H1 (cell line): ENCODE results near the gene XDH. TPM values are rescaled to one million over a fixed set of nuclear protein-coding genes. Genes with fewer than 3 reads are reported as not detected.

Experiments
- CTCF ChIA-PET: fragments of 300-600 bp; sonication (Branson Sonifier 250); formaldehyde crosslinking; loops from one replicate; lab custom pipeline; 2021; ENCODE audit not compliant: partially characterized antibody; lab: Charles Lee
- POLR2A ChIA-PET: fragments of 300-600 bp; sonication (Branson Sonifier 250); formaldehyde crosslinking; loops from one replicate; lab custom pipeline; 2021; ENCODE audit warnings: inconsistent platforms; ENCODE audit not compliant: partially characterized antibody; lab: Charles Lee
- DNase-seq, 2 experiments: peaks; one replicate each; pipeline versions ENCODE4 v3.0.0 to v3.0.0-alpha.2; 2010 to 2022; ENCODE audit warnings: low spot score in 2 of 2, low read depth in 1 of 2, mixed read lengths in 1 of 2
- FAIRE-seq: peaks from 2 replicates; lab custom pipeline; 2011; peaks lifted over from hg19 to GRCh38; lab: Jason Lieb, UNC
- H2AFZ ChIP-seq: 2 replicates; pipeline ENCODE4 v1.8.1; 2012; ENCODE audit warnings: low read length, inconsistent platforms
- H2AK5ac ChIP-seq: 2 replicates; pipeline ENCODE4 v1.6.1; 2013; ENCODE audit warnings: low read depth, low read length
- H2BK120ac ChIP-seq: replicated peaks from 2 replicates; pipeline ENCODE3; 2013; ENCODE audit warnings: low read depth, low read length, inconsistent platforms
- H2BK12ac ChIP-seq: 2 replicates; pipeline ENCODE4 v1.6.1; 2013; ENCODE audit warnings: low read depth, low read length
- H2BK15ac ChIP-seq: 2 replicates; pipeline ENCODE4 v1.6.1; 2013; ENCODE audit warnings: low read length
- H2BK20ac ChIP-seq: 2 replicates; pipeline ENCODE4 v1.6.1; 2013; ENCODE audit warnings: low read length
- H2BK5ac ChIP-seq: 2 replicates; pipeline ENCODE4 v1.6.1; 2013; ENCODE audit warnings: low read depth, low read length
- H3K14ac ChIP-seq: 2 replicates; pipeline ENCODE4 v1.6.1; 2013; ENCODE audit warnings: inconsistent platforms; ENCODE audit not compliant: insufficient read length
- H3K18ac ChIP-seq: 2 replicates; pipeline ENCODE4 v1.6.1; 2013; ENCODE audit warnings: low read length; ENCODE audit errors: extremely low read depth
- H3K23ac ChIP-seq: 2 replicates; pipeline ENCODE4 v1.6.1; 2013; ENCODE audit warnings: inconsistent platforms; ENCODE audit not compliant: insufficient read length
- H3K23me2 ChIP-seq: 2 replicates; pipeline ENCODE4 v1.6.1; 2013; ENCODE audit warnings: low read depth, low read length
- H3K27ac ChIP-seq: 2 replicates; pipeline ENCODE4 v1.6.1; 2011; ENCODE audit warnings: low read depth, low read length, inconsistent platforms
- H3K27me3 ChIP-seq, 4 experiments: replicated peaks in 1 of 4; 1 replicate in 1 of 4; 2 replicates in 3 of 4; pipeline versions ENCODE4 v1.6.1 to v1.8.1; 2011 to 2013; ENCODE audit warnings: low read length in 3 of 4, mild to moderate bottlenecking in 3 of 4, inconsistent platforms in 2 of 4, mixed read lengths in 2 of 4, moderate library complexity in 1 of 4; ENCODE audit not compliant: control insufficient read depth in 3 of 4, insufficient read depth in 3 of 4; ENCODE audit errors: extremely low read depth in 1 of 4
- H3K36me3 ChIP-seq, 4 experiments: 2 replicates each; pipeline versions ENCODE4 v1.6.1 to v1.8.1; 2011 to 2013; ENCODE audit warnings: mild to moderate bottlenecking in 4 of 4, low read length in 3 of 4, moderate library complexity in 2 of 4, control low read depth in 1 of 4, inconsistent platforms in 1 of 4; ENCODE audit not compliant: insufficient read depth in 4 of 4, control insufficient read depth in 2 of 4
- H3K4ac ChIP-seq: replicated peaks from 2 replicates; pipeline ENCODE3; 2013; ENCODE audit warnings: low read length, low read depth, mixed read lengths, inconsistent platforms; ENCODE audit not compliant: insufficient read length
- H3K4me1 ChIP-seq, 4 experiments: replicated peaks in 1 of 4; 1 replicate in 1 of 4; 2 replicates in 3 of 4; pipeline versions ENCODE4 v1.6.1 to v1.8.1; 2011 to 2013; ENCODE audit warnings: low read length in 3 of 4, inconsistent platforms in 2 of 4, mixed read lengths in 1 of 4; ENCODE audit not compliant: insufficient read depth in 4 of 4, control insufficient read depth in 3 of 4
- H3K4me2 ChIP-seq, 2 experiments: 2 replicates each; pipeline versions ENCODE4 v1.6.1 to v1.8.1; 2011 to 2013; ENCODE audit warnings: low read depth in 2 of 2, low read length in 2 of 2, control low read depth in 1 of 2, inconsistent platforms in 1 of 2, mild to moderate bottlenecking in 1 of 2; ENCODE audit not compliant: insufficient read depth in 1 of 2
- H3K4me3 ChIP-seq, 4 experiments: fragments of 200-600, 300-600 bp in 1 of 4; sonication (generic), shearing (Covaris generic), sonication (Bioruptor Twin) in 1 of 4; 2 replicates each; pipeline versions ENCODE4 v1.5.1 to v1.8.1; 2011 to 2016; ENCODE audit warnings: low read length in 4 of 4, low read depth in 3 of 4, control low read depth in 2 of 4, inconsistent platforms in 2 of 4, mild to moderate bottlenecking in 2 of 4, mixed read lengths in 1 of 4, moderate library complexity in 1 of 4; ENCODE audit not compliant: insufficient read depth in 2 of 4; ENCODE audit errors: extremely low read depth in 1 of 4
- H3K56ac ChIP-seq: replicated peaks from 2 replicates; pipeline ENCODE3; 2013; ENCODE audit warnings: low read depth, mild to moderate bottlenecking, mixed read lengths, low read length, inconsistent platforms; ENCODE audit not compliant: insufficient read length
- H3K79me1 ChIP-seq: 2 replicates; pipeline ENCODE4 v1.6.1; 2013; ENCODE audit warnings: low read depth, low read length, control low read depth
- H3K79me2 ChIP-seq, 2 experiments: 2 replicates each; pipeline versions ENCODE4 v1.6.1 to v1.8.1; 2012 to 2013; ENCODE audit warnings: low read length in 2 of 2, mild to moderate bottlenecking in 2 of 2, inconsistent platforms in 1 of 2; ENCODE audit not compliant: insufficient read depth in 2 of 2, control insufficient read depth in 1 of 2
- H3K9ac ChIP-seq, 4 experiments: replicated peaks in 1 of 4; 1 replicate in 1 of 4; 2 replicates in 3 of 4; pipeline versions ENCODE4 v1.6.1 to v1.8.1; 2011 to 2013; ENCODE audit warnings: low read depth in 3 of 4, low read length in 3 of 4, control low read depth in 2 of 4, mild to moderate bottlenecking in 2 of 4, moderate library complexity in 2 of 4, inconsistent platforms in 1 of 4; ENCODE audit errors: extremely low read depth in 1 of 4
- H3K9me3 ChIP-seq, 2 experiments: 2 replicates each; pipeline versions ENCODE4 v1.6.1 to v1.8.1; 2012 to 2013; ENCODE audit warnings: mild to moderate bottlenecking in 2 of 2, moderate library complexity in 2 of 2, control low read depth in 1 of 2, inconsistent platforms in 1 of 2, low read depth in 1 of 2, low read length in 1 of 2, mixed read lengths in 1 of 2; ENCODE audit not compliant: insufficient read depth in 2 of 2
- H4K20me1 ChIP-seq, 2 experiments: replicated peaks in 1 of 2; 2 replicates each; pipeline versions ENCODE3 to v1.8.1; 2011 to 2013; ENCODE audit warnings: inconsistent platforms in 2 of 2, low read length in 2 of 2, mild to moderate bottlenecking in 1 of 2; ENCODE audit not compliant: insufficient read depth in 2 of 2, control insufficient read depth in 1 of 2
- H4K5ac ChIP-seq: 2 replicates; pipeline ENCODE4 v1.6.1; 2013; ENCODE audit warnings: low read length, low read depth, mixed read lengths, inconsistent platforms; ENCODE audit not compliant: insufficient read length
- H4K8ac ChIP-seq: 2 replicates; pipeline ENCODE4 v1.8.0; 2013; ENCODE audit warnings: mild to moderate bottlenecking, moderate library complexity, low read length, inconsistent platforms; ENCODE audit not compliant: insufficient read depth; ENCODE audit errors: extremely low read depth
- H4K91ac ChIP-seq: replicated peaks from 2 replicates; pipeline ENCODE3; 2013; ENCODE audit warnings: low read length, mixed read lengths, inconsistent platforms; ENCODE audit not compliant: insufficient read length
- BACH1 ChIP-seq: IDR thresholded peaks from 2 replicates; pipeline ENCODE4 v1.6.1; 2012; ENCODE audit warnings: low read length, improper control_type of control experiment
- CHD2 ChIP-seq: IDR thresholded peaks from 2 replicates; pipeline ENCODE4 v1.6.1; 2012; ENCODE audit warnings: low read length, improper control_type of control experiment
- CTBP2 ChIP-seq: IDR thresholded peaks from 2 replicates; pipeline ENCODE4 v1.7.0; 2011; ENCODE audit warnings: borderline replicate concordance, mild to moderate bottlenecking, moderate library complexity, mixed read lengths, low read length; ENCODE audit not compliant: insufficient read depth, insufficient read length
- EGR1 ChIP-seq: IDR thresholded peaks from 2 replicates; pipeline ENCODE4 v1.6.1; 2011; ENCODE audit warnings: low read depth, low read length, borderline replicate concordance
- FOSL1 ChIP-seq: IDR thresholded peaks from 2 replicates; pipeline ENCODE4 v1.6.1; 2011; ENCODE audit warnings: mild to moderate bottlenecking, low read depth, low read length, moderate library complexity; ENCODE audit not compliant: insufficient read depth
- GABPA ChIP-seq: IDR thresholded peaks from 2 replicates; pipeline ENCODE4 v1.6.1; 2011; ENCODE audit warnings: mild to moderate bottlenecking, low read length, moderate library complexity, borderline replicate concordance; ENCODE audit not compliant: insufficient read depth
- HDAC6 ChIP-seq: IDR thresholded peaks from one replicate; pipeline ENCODE4 v1.7.1; 2012; ENCODE audit warnings: low read depth, mild to moderate bottlenecking, inconsistent platforms, low read length, moderate library complexity
- MAFK ChIP-seq: IDR thresholded peaks from 2 replicates; pipeline ENCODE4 v1.6.1; 2012; ENCODE audit warnings: low read depth, mild to moderate bottlenecking, improper control_type of control experiment, low read length
- RAD21 ChIP-seq, 2 experiments: IDR thresholded peaks in 1 of 2; conservative IDR thresholded peaks in 1 of 2; 2 replicates each; pipeline ENCODE4 v1.6.1; 2011; ENCODE audit warnings: low read depth in 2 of 2, low read length in 2 of 2, improper control_type of control experiment in 1 of 2, inconsistent platforms in 1 of 2, mild to moderate bottlenecking in 1 of 2, moderate library complexity in 1 of 2
- RBBP5 ChIP-seq: IDR thresholded peaks from 2 replicates; pipeline ENCODE4 v1.7.1; 2012; ENCODE audit warnings: low read depth, mild to moderate bottlenecking, inconsistent platforms, low read length, moderate library complexity, borderline replicate concordance
- RXRA ChIP-seq: IDR thresholded peaks from 2 replicates; pipeline ENCODE4 v1.6.1; 2011; ENCODE audit warnings: low read depth, mild to moderate bottlenecking, low read length, moderate library complexity; ENCODE audit not compliant: insufficient read depth
- SRF ChIP-seq: IDR thresholded peaks from 2 replicates; pipeline ENCODE4 v1.6.1; 2011; ENCODE audit warnings: mild to moderate bottlenecking, low read depth, low read length, moderate library complexity
- TBP ChIP-seq: IDR thresholded peaks from 2 replicates; pipeline ENCODE4 v1.6.1; 2011; ENCODE audit warnings: low read depth, low read length, improper control_type of control experiment
- WGBS, 2 experiments: shearing (Covaris generic) in 1 of 2; methylation state at CpG; one replicate each; pipeline versions ENCODE4 v1.1.6 to v1.1.7; 2013 to 2015; ENCODE audit warnings: low lambda C conversion rate in 2 of 2, mixed read lengths in 2 of 2, inconsistent platforms in 1 of 2, low coverage in 1 of 2, missing lambda C conversion rate in 1 of 2; ENCODE audit not compliant: insufficient replicate concordance in 2 of 2, insufficient coverage in 1 of 2, insufficient read length in 1 of 2; ENCODE audit errors: extremely low coverage in 1 of 2, missing lambda C conversion rate in 1 of 2; 5-methylcytosine and 5-hydroxymethylcytosine counted together
- polyA plus RNA-seq, 7 experiments: library from polyadenylated mRNA; depleted of rRNA in 3 of 7; stranded (reverse) in 5 of 7; unstranded in 2 of 7; fragments of >200 nt in 5 of 7; fragments of 200-250 nt in 2 of 7; gene quantifications; 1 replicate in 5 of 7; 2 replicates in 1 of 7; 4 replicates in 1 of 7; pipeline versions ENCODE4 v1.2.1 to v1.2.3, GENCODE V29; 2011 to 2013; ENCODE audit warnings: missing spikeins in 2 of 7, mixed read lengths in 2 of 7
- total RNA-seq: library from RNA; stranded (reverse); fragmentation: NEBNext Ultra II Directional; extraction: Animal tissue kit (Norgen Biotek cat#: 25700); gene quantifications from 2 replicates; pipeline ENCODE4 v1.2.1, GENCODE V29; 2021
- TF ChIP-seq, protein P1 (sequence below): IDR thresholded peaks from 2 replicates; pipeline ENCODE4 v1.6.1; 2011; ENCODE audit warnings: low read depth, mild to moderate bottlenecking, low read length; ENCODE audit not compliant: insufficient read depth

XDH gene
- total and polyA plus RNA-seq, 2 of the 8 experiments (the other 6 are each of a cell fraction or from before 2014, with no cell fraction given): 0.68 to 1.2 TPM

- no peak overlapping the region for H3K27ac ChIP-seq
- ChIA-PET POLR2A (no interaction called here), CTCF (interaction anchor here (1.2 kb wide), 2 partner anchors 15 to 151 kb away, joined by 3 read pairs; no protein-coding TSS in a partner anchor)
- H2BK12ac ChIP-seq: no peak overlapping the region
- no peak overlapping the region for H4K5ac ChIP-seq
- no peak overlapping the region for H2BK5ac ChIP-seq
- no peak overlapping the region for H4K8ac ChIP-seq
- no peak overlapping the region for H3K4ac ChIP-seq
- no peak overlapping the region for H3K23ac ChIP-seq
- no peak overlapping the region for H2BK20ac ChIP-seq
- no peak overlapping the region for H3K56ac ChIP-seq
- H3K18ac ChIP-seq: no peak overlapping the region
- WGBS, 2 experiments: 97% methylated on average over 10 of the region's 10 CpGs; no CpG with 5 or more reads in 1 of the 2 experiments
- no peak overlapping the region for H4K91ac ChIP-seq
- no peak overlapping the region for H2AK5ac ChIP-seq
- H3K4me1 ChIP-seq: no peaks in the 10 kb centered on the region
- no peak overlapping the region for H3K9ac ChIP-seq
- DNase-seq (no peak), FAIRE-seq (no peak)
- H3K79me2 ChIP-seq: no peaks in the 10 kb centered on the region
- H3K79me1 ChIP-seq: no peaks in the 10 kb centered on the region
- no peaks in the 10 kb centered on the region for H3K27me3 ChIP-seq
- no peaks in the 10 kb centered on the region for H3K36me3 ChIP-seq
- no peak overlapping the region for H2BK120ac ChIP-seq
- H3K4me3 ChIP-seq: no peak overlapping the region
- H4K20me1 ChIP-seq: no peaks in the 10 kb centered on the region
- no peak overlapping the region for H2AFZ ChIP-seq
- H2BK15ac ChIP-seq: no peak overlapping the region
- no peak overlapping the region for H3K14ac ChIP-seq
- H3K23me2 ChIP-seq: no peaks in the 10 kb centered on the region
- H3K9me3 ChIP-seq: peaks cover 9 to 18% of the 10 kb centered on the region in 2 experiments
- H3K4me2 ChIP-seq: no peak overlapping the region
- TF ChIP-seq, protein P1, sequence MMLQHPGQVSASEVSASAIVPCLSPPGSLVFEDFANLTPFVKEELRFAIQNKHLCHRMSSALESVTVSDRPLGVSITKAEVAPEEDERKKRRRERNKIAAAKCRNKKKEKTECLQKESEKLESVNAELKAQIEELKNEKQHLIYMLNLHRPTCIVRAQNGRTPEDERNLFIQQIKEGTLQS: no peak
- TF ChIP-seq HDAC6 (no peak), RXRA (no peak), FOSL1 (no peak), RAD21 (IDR thresholded peaks at IDR 0.05 in 1 of 2, conservative IDR thresholded peaks at IDR 0.05 in 1 of 2; ENCODE audit: low read depth in 2 of 2, low read length in 2 of 2) (no peak), EGR1 (no peak), CTBP2 (no peak), MAFK (no peak), GABPA (no peak), CHD2 (no peak), RBBP5 (no peak), BACH1 (no peak), TBP (no peak), SRF (no peak)
Measured at GRCh38 chr2:31372097-31372496, 42.4 kb downstream of the XDH start.
